UCSD-AML1 (cell line): ENCODE results near the gene WASF3.
A peak's percentile ranks its signal among the peaks of the same experiment; 100 is the strongest.

ENCODE experiments used
- DNase-seq: peaks from one replicate; lab custom pipeline; 2025; ENCODE audit not compliant: unreplicated experiment; lab: John Stamatoyannopoulos, UW

Gene WASF3

GRCh38 chr13:26587251-26587650 is 29.8 kb downstream of the WASF3 start:
- DNase-seq = no peak

GRCh38 chr13:26589226-26589625 is 31.7 kb downstream of the WASF3 start:
- DNase-seq = no peak

- no peak for DNase-seq
Measured at GRCh38 chr13:26589754-26590153, 32.3 kb downstream of the WASF3 start.

DNA sequence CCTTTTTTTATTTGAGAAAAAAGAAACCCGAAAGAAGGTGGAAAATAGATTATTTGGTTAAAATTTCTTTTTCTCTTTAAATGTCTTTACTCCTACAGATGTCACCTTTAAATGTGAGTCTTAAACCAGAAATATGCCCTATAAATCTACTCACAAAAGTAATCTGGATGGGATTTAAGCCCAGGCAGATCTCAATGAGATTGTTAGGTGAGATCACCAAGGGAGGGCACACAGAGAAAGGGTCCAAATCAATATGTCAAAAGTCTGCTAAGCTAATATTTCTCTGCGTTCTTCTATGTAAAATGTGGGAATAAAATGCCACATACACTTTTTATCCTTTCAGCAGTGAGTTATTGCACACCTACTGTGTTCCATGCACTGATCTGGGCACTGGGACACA is 32.9 kb downstream of the WASF3 start:
- DNase-seq = no peak

DNA sequence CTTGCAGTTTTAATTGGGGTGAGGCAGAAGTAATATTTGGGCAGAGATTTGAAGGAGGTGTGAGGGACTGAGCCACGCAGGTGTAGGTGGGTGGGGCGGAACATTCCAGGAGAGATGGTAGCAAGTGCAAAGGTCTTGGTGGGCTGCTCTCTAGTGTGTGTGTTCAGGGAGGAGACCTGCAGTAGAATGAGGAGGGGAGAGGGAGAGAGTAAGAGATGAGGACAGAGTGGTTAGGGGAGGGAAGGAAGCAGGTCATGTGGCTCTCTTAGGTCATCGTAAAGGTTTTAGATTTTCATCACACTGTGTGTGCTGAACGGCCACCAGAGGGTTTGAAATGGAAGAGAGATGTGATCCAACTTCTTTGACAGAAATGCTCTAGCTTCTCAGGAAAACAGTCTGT is 33.5 kb downstream of the WASF3 start:
- no peak for DNase-seq

GRCh38 chr13:26591672-26592071 is 34.2 kb downstream of the WASF3 start:
- no peak for DNase-seq

- DNase-seq = no peak
Measured at GRCh38 chr13:26593661-26594060, 36.2 kb downstream of the WASF3 start.

DNA sequence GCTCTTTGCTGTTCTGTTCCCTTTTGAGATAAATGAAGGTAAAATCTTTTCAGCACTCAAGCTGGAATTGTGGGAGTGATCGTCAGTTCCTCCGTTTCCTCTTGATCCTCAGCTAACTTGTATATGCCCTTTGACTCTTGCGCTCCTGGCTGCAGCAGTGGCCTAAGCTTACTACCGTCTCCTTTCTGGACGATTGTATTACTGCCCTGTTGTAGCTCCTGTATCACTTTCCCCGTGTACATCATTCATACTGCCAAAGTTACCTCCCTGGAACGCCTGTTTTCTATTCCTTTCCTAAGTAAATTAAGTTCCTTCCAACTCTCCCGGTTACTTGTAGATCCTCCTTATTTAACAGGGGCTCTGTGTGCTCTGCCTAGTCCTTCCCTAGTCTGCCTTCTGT is 36.9 kb downstream of the WASF3 start:
- DNase-seq = no peak

GRCh38 chr13:26596458-26596857 is 39.0 kb downstream of the WASF3 start:
- DNase-seq = no peak

DNA sequence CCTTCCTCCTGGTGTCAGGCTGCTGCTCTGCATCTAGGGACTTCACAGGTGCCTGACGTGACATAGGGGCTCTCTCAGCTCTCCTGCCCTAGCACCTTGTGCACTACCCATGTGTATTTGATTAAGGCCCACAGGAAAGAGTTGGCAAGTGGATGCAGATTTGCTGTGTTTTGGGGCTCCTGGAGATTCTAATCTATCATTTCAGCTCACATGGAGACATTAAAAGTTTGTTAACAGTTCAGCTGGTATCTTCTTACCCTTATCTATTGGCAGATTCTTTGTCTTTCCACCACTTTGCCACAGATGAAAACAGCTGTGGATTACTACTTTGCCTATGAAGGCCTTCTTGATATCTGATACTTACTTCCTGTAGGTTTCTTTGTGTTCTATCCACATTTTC is 41.9 kb downstream of the WASF3 start:
- DNase-seq = no peak

DNA sequence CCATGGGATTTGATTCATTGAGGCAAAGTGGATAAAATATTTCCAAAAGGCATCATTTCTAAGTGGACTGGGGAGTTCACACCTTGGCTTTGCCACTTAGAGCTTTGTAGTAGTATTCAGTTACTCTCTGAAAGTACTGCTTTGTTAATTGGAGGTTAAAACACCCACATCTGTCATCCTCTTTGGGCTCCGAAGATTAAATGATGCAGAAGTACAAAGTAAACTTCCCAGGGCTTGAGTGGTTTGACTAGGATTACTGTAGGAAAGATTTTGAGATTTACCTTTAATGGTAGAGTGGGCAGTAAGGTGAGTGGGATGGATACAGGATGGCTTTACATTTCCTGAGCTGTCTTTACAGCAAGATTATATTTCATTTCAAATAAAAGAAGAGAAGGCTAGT is 42.4 kb downstream of the WASF3 start:
- no peak for DNase-seq

- no peak for DNase-seq
Measured at GRCh38 chr13:26600343-26600742, 42.9 kb downstream of the WASF3 start.

GRCh38 chr13:26601669-26602068 is 44.2 kb downstream of the WASF3 start:
- DNase-seq = no peak

DNA sequence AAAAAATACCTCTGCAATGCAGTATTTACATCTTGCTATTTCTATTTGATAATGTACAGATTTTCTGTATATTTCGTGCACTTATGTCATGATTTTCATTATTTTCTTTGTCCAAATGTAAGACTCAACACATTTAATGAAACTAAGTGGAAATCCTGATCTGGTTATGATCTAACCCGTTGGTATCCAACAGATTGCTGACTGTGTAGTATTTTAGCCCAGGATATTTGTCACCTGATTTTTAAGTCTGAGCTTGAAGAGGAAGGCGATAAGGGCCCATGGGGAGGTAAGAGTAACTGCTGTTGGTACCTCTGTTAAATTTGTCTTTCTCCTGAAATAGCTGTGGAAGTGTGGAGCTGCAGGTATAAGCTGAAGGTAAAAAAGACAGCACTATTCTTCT is 45.3 kb downstream of the WASF3 start:
- DNase-seq = no peak

- DNase-seq = no peak
Measured at GRCh38 chr13:26604784-26605545, 47.5 kb downstream of the WASF3 start.

- DNase-seq = peak; percentile 15
Measured at GRCh38 chr13:26605845-26606244, 48.4 kb downstream of the WASF3 start.

DNA sequence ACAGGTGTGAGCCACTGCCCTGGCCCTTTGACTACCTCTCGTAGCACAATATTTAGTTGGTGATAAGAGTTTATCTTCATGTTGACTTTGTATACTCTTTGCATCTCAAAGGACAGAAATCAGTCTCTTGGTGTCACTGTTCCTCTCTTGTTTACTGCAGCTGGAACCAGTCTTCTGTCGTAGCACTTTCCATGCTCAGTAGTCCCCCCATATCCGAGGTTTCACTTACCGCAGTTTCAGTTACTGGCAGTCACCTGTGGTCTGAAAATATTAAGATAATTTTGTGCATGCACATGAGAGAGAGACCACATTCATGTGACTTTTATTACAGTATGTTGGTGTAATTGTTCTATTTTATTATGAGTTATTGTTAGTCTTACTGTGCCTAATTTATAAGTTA is 49.1 kb downstream of the WASF3 start:
- DNase-seq = no peak

DNA sequence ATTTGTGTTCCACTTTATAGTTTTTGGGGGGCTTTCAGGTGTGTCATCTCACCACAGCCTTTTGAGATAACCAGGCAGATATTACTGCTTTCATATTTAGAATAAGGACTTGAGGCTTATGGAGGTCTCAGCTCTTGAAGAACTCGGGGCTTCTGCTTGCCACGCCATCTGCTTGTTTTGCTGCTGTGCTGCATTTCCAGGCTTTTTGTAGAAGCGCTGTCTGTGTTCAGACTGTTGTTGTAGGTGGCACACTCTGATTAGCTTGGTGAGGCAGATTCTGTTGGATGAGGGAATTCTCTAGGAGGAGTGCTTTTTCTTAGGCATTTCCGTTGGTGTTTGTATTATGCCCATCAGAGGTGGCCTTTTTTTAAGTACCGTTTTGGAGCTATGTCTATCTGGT is 57.2 kb downstream of the WASF3 start:
- no peak for DNase-seq

GRCh38 chr13:26616126-26616525 is 58.6 kb downstream of the WASF3 start:
- no peak for DNase-seq

- no peak for DNase-seq
Measured at GRCh38 chr13:26618726-26619125, 61.2 kb downstream of the WASF3 start.

DNA sequence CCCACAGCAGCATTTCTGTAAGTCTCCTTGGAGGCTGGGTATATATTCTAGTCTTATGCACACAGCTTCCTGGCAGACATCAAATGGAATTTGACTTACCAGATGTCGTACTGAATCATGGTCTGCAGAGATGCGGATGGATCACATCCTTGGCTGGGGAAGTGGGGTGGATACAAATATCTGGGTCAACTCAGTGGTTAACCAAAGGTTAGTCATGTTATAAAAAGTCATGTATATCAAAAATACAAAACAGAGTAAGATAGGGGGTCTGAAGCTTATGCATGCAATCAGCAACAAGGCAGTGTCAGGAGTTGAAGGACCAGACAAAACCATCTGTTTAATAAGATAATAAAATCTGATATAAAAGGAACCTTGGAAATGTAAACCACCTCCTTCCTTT is 61.9 kb downstream of the WASF3 start:
- no peak for DNase-seq

DNA sequence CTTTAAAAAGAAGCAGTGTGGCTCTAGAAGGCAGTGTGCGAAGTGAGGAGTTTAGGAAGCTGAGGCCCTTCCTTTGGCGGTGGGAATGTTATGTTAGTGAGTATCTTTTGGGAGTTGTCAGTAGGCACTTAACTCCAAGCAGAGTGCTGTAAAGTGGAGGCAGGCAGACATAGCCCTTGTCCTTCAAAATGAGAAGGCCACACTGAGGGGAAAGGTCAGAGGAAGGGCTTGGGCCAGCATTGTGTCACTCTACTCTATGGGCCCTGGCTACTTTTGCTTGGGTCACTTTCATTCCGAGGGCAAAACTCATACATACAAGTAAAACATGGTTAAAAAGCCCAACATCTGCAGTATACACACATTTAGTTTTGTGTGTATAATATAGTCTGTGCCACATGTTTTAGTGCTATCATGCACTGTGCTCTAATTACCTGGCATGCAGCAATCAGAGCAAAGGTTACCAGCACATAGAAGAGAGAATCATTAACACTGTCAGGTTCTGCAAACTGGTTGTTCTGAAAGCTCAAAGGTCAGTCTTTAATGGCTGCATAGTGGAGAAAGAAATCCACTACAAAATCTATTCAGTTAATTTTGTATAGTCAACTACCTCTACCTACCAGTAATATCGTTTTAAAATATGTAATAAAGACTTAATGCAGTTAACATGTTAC is 64.4 kb downstream of the WASF3 start:
- DNase-seq = no peak

GRCh38 chr13:26623125-26623524 is 65.6 kb downstream of the WASF3 start:
- no peak for DNase-seq
